Endothelial cell (in vitro differentiated cells): Measurements from ENCODE around the gene UGT1A8. TPM values are rescaled to one million over a fixed set of nuclear protein-coding genes. Genes with fewer than 3 reads are reported as not detected.

Experiments used
- DNase-seq: peaks from one replicate; pipeline ENCODE4 v3.0.0; 2021; ENCODE audit warnings: low spot score
- H3K27ac Mint-ChIP-seq: one replicate; pipeline ENCODE4 v1.8.0; 2021; ENCODE audit warnings: mixed read lengths, inconsistent platforms; ENCODE audit not compliant: unreplicated experiment
- H3K27me3 Mint-ChIP-seq: one replicate; pipeline ENCODE4 v1.8.0; 2021; ENCODE audit warnings: mild to moderate bottlenecking, moderate library complexity, mixed read lengths, inconsistent platforms; ENCODE audit not compliant: unreplicated experiment
- H3K36me3 Mint-ChIP-seq: one replicate; pipeline ENCODE4 v1.8.0; 2021; ENCODE audit warnings: mild to moderate bottlenecking, low read depth, mixed read lengths, inconsistent platforms; ENCODE audit not compliant: unreplicated experiment
- H3K4me1 Mint-ChIP-seq: one replicate; pipeline ENCODE4 v1.8.0; 2021; ENCODE audit warnings: mild to moderate bottlenecking, mixed read lengths, inconsistent platforms; ENCODE audit not compliant: unreplicated experiment
- H3K4me3 Mint-ChIP-seq: one replicate; pipeline ENCODE4 v1.8.0; 2021; ENCODE audit warnings: mild to moderate bottlenecking, mixed read lengths, inconsistent platforms; ENCODE audit not compliant: unreplicated experiment
- H3K9me3 Mint-ChIP-seq: one replicate; pipeline ENCODE4 v1.8.0; 2021; ENCODE audit warnings: mixed read lengths, inconsistent platforms; ENCODE audit not compliant: unreplicated experiment
- CTCF ChIP-seq: fragments of 200-600 bp; sonication (generic); IDR thresholded peaks from one replicate; pipeline ENCODE4 v1.5.0; 2021; ENCODE audit warnings: antibody characterized with exemption; ENCODE audit not compliant: unreplicated experiment
- total RNA-seq: library from RNA; stranded (reverse); fragmentation: NEBNext Ultra II Directional; extraction: Animal tissue kit (Norgen Biotek cat#: 25700); gene quantifications from one replicate; pipeline ENCODE4 v1.2.1, GENCODE V29; 2021; ENCODE audit not compliant: unreplicated experiment

Gene UGT1A8
- total RNA-seq, 1 donor from 2014 or later = not detected

DNA sequence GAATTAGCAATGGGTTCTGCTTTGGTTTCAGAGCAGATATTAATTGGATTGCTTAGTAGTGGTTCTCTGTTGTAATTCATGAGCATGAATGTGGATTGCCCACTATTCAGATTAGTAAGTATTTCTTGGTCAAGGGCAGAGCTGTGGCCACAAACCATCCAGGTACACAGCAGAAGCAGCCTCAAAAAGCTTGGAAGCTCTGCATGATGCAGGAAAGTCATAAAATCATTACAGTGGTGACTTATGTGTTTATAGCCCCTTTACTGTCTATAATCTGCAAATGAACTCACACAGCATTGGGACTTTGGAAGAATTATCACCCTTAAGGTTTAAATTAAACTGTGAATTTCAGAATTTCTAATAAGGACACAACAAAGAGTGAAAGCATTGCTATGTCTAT lies 140.7 kb downstream of the UGT1A8 start:
- Mint-ChIP-seq H3K4me3 (no peak overlapping the region), H3K9me3 (no peaks in the 10 kb centered on the region), H3K27me3 (no peaks in the 10 kb centered on the region), H3K4me1 (no peaks in the 10 kb centered on the region), H3K36me3 (no peaks in the 10 kb centered on the region), H3K27ac (no peak overlapping the region)
- no peak for DNase-seq
- TF ChIP-seq CTCF = no peak

GRCh38 chr2:233758849-233759248 lies 141.4 kb downstream of the UGT1A8 start:
- Mint-ChIP-seq H3K4me1 (no peaks in the 10 kb centered on the region), H3K4me3 (no peak overlapping the region), H3K9me3 (no peaks in the 10 kb centered on the region), H3K27me3 (no peaks in the 10 kb centered on the region), H3K36me3 (no peaks in the 10 kb centered on the region), H3K27ac (no peak overlapping the region)
- no peak for TF ChIP-seq CTCF
- no peak for DNase-seq

DNA sequence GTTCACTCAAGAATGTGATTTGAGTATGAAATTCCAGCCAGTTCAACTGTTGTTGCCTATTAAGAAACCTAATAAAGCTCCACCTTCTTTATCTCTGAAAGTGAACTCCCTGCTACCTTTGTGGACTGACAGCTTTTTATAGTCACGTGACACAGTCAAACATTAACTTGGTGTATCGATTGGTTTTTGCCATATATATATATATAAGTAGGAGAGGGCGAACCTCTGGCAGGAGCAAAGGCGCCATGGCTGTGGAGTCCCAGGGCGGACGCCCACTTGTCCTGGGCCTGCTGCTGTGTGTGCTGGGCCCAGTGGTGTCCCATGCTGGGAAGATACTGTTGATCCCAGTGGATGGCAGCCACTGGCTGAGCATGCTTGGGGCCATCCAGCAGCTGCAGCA lies 142.6 kb downstream of the UGT1A8 start, which contains the start of gene UGT1A1:
Gene UGT1A1 (plus strand): TSS at position 228 of the 400 bp plus-strand sequence. CDS start 18 bp downstream, at position 246.
- H3K27ac Mint-ChIP-seq = no peak within 1 kb of the TSS
- H3K27me3 Mint-ChIP-seq = no peaks in the 10 kb centered on the region

GRCh38 chr2:233761040-233761769 lies 143.8 kb downstream of the UGT1A8 start:
- H3K4me1 Mint-ChIP-seq = no peaks in the 10 kb centered on the region
- H3K27ac Mint-ChIP-seq = no peak overlapping the region
- no peak for DNase-seq
- H3K9me3 Mint-ChIP-seq = no peaks in the 10 kb centered on the region
- no peaks in the 10 kb centered on the region for H3K27me3 Mint-ChIP-seq
- no peak for TF ChIP-seq CTCF
- H3K4me3 Mint-ChIP-seq = no peak overlapping the region
- no peaks in the 10 kb centered on the region for H3K36me3 Mint-ChIP-seq

More for the DNA sequence above, 142.6 kb downstream of the UGT1A8 start, which contains the start of gene UGT1A1:
- Mint-ChIP-seq H3K4me3 (no peak within 1 kb of the TSS), H3K36me3 (no peaks in the 10 kb centered on the region), H3K9me3 (no peaks in the 10 kb centered on the region), H3K4me1 (no peaks in the 10 kb centered on the region)
- DNase-seq = no peak
- no peak for TF ChIP-seq CTCF

DNA sequence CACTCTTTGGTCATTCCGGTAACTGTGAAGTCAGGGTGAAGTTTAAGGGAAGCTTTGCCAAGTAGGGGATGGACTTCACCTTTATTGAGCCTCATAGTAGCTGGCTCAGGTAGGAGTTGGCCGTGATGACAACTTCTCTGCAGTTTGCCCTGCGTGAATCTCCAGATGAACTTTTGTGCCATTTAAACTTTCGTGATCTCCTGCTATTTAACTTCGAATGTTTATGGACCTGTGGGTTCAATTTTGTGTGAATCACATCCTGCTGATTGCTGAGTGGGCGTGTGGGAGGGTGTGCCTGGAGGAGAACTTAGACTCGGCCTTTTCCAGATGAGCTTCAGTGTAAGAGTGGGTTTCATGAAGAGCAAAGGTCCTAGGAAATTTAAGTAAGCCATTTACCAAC lies 146.8 kb downstream of the UGT1A8 start:
- Mint-ChIP-seq H3K9me3 (no peaks in the 10 kb centered on the region), H3K4me3 (no peak overlapping the region), H3K4me1 (no peaks in the 10 kb centered on the region), H3K27me3 (no peaks in the 10 kb centered on the region), H3K27ac (no peak overlapping the region), H3K36me3 (no peaks in the 10 kb centered on the region)
- no peak for DNase-seq
- TF ChIP-seq CTCF = no peak
